Measurements from ENCODE around the gene PLEKHA4. TPM values are rescaled to one million over a fixed set of nuclear protein-coding genes. Genes with fewer than 3 reads are reported as not detected.
"Not testable (repeated sequence)": the region's sequence is repeated elsewhere in the genome, so short reads cannot be mapped to it uniquely, and the experiment has no call there.

The PLEKHA4 gene
- total and polyA plus RNA-seq, 9 of the 15 experiments (the other 6 are each of a cell fraction or from before 2014, with no cell fraction given), result 0.07 to 30.8 (median 11.4) TPM

- TF ChIP-seq HLTF (IDR thresholded peaks at IDR 0.05) (peak; percentile 20; the same call in 1 of the 2 replicates), ATF1 (tag; IDR thresholded peaks at IDR 0.05) (peak; percentile 63; the same call in 1 of the 2 replicates), FOXO4 (CRISPR knock-in tag; IDR thresholded peaks at IDR 0.05) (peak; percentile 89), NR2F6 (CRISPR knock-in tag; IDR thresholded peaks at IDR 0.05) (0 out of 2 replicates have a peak, but pooled peaks have one; percentile 57), GATAD2A (IDR thresholded peaks at IDR 0.05) (peak; percentile 55; the same call in 1 of the 2 replicates), ZNF764 (CRISPR knock-in tag; IDR thresholded peaks at IDR 0.05; ENCODE audit: low read depth) (peak; percentile 7; the same call in 1 of the 2 replicates), HDAC2 (IDR thresholded peaks at IDR 0.05) (peak; percentile 70), ZBTB26 (CRISPR knock-in tag; IDR thresholded peaks at IDR 0.05) (peak; percentile 83; the same call in 1 of the 2 replicates), OTX1 (CRISPR knock-in tag; IDR thresholded peaks at IDR 0.05) (peak; percentile 76; the same call in 1 of the 2 replicates), BCLAF1 (IDR thresholded peaks at IDR 0.05; ENCODE audit: borderline replicate concordance in 1 of 2, control insufficient read depth in 1 of 2, low read depth in 2 of 2, low read length in 1 of 2) (0 out of 4 replicates have a peak, but pooled peaks of 1 of the 2 experiments have one; percentile 21), EP400 (IDR thresholded peaks at IDR 0.05) (peak; percentile 58), NEUROD1 (IDR thresholded peaks at IDR 0.05; ENCODE audit: borderline replicate concordance, low read depth, low read length, partially characterized antibody) (peak; percentile 57), ETV6 (CRISPR knock-in tag; IDR thresholded peaks at IDR 0.05; ENCODE audit: borderline replicate concordance) (peak; percentile 54; the same call in 1 of the 2 replicates), MNT (conservative IDR thresholded peaks at IDR 0.05) (peak; percentile 72 to 85), FOXM1 (IDR thresholded peaks at IDR 0.05; ENCODE audit: low read depth) (peak; percentile 66; the same call in 1 of the 2 replicates), FOXM1 (CRISPR knock-in tag; IDR thresholded peaks at IDR 0.05; ENCODE audit: low read depth) (0 out of 2 replicates have a peak, but pooled peaks have one; percentile 1), GABPB2 (CRISPR knock-in tag; conservative IDR thresholded peaks at IDR 0.05) (peak; percentile 65; the same call in 1 of the 2 replicates)
- TF ChIP-seq ATF1 (CRISPR knock-in tag; IDR thresholded peaks at IDR 0.05); ETV6 (IDR thresholded peaks at IDR 0.05; ENCODE audit: borderline replicate concordance in 1 of 2, low read depth in 2 of 2, low read length in 1 of 2): not testable (repeated sequence)
Observed at GRCh38 chr19:48876043-48876981, 7.9 kb upstream of the PLEKHA4 start (continued).
